GM10847 (cell line): ENCODE measurements around the gene PNMA6E.

Experiments used
- POLR2A ChIP-seq: IDR thresholded peaks from 2 replicates; pipeline ENCODE4 v1.6.1; 2011; ENCODE audit not compliant: insufficient read length; ENCODE audit errors: extremely low read depth

PNMA6E gene

GRCh38 chrX:153382563-153383482 lies 18.3 kb downstream of the PNMA6E start:
- no peak for TF ChIP-seq POLR2A

GRCh38 chrX:153381684-153382532 lies 19.2 kb downstream of the PNMA6E start:
- no peak for TF ChIP-seq POLR2A

- no peak for TF ChIP-seq POLR2A
Measured at GRCh38 chrX:153380691-153381090, 20.5 kb downstream of the PNMA6E start.

GRCh38 chrX:153379971-153380581 lies 21.1 kb downstream of the PNMA6E start:
- TF ChIP-seq POLR2A, result no peak

GRCh38 chrX:153379508-153379907 lies 21.6 kb downstream of the PNMA6E start:
- no peak for TF ChIP-seq POLR2A

GRCh38 chrX:153378607-153379006 lies 22.5 kb downstream of the PNMA6E start:
- no peak for TF ChIP-seq POLR2A

- TF ChIP-seq POLR2A, result no peak
Measured at GRCh38 chrX:153377727-153378126, 23.4 kb downstream of the PNMA6E start.

- TF ChIP-seq POLR2A, result no peak
Measured at GRCh38 chrX:153375571-153375970, 25.6 kb downstream of the PNMA6E start.

GRCh38 chrX:153374426-153374825 lies 26.7 kb downstream of the PNMA6E start:
- TF ChIP-seq POLR2A, result no peak

GRCh38 chrX:153372949-153373348 lies 28.2 kb downstream of the PNMA6E start:
- no peak for TF ChIP-seq POLR2A

- TF ChIP-seq POLR2A, result no peak
Measured at GRCh38 chrX:153371256-153371655, 29.9 kb downstream of the PNMA6E start.

GRCh38 chrX:153370293-153371055 lies 30.7 kb downstream of the PNMA6E start:
- no peak for TF ChIP-seq POLR2A

GRCh38 chrX:153366878-153367538 lies 34.1 kb downstream of the PNMA6E start:
- TF ChIP-seq POLR2A, result no peak

- TF ChIP-seq POLR2A, result no peak
Measured at GRCh38 chrX:153366119-153366518, 35.0 kb downstream of the PNMA6E start.
